Stimulated activated CD4-positive, alpha-beta T cell treated with anti-CD3 and anti-CD28 coated beads, Interleukin-15, amount 100 ng/mL, for 48 hours (primary cell): Measurements from ENCODE around the gene LRFN5.
"Not testable (repeated sequence)": the region's sequence is repeated elsewhere in the genome, so short reads cannot be mapped to it uniquely, and the experiment has no call there.

ENCODE experiments used
- DNase-seq, 2 donors: peaks; one replicate each; pipeline ENCODE4 v3.0.0-alpha.2; 2020; ENCODE audit warnings: low read depth in 2 of 2

LRFN5 gene

DNA sequence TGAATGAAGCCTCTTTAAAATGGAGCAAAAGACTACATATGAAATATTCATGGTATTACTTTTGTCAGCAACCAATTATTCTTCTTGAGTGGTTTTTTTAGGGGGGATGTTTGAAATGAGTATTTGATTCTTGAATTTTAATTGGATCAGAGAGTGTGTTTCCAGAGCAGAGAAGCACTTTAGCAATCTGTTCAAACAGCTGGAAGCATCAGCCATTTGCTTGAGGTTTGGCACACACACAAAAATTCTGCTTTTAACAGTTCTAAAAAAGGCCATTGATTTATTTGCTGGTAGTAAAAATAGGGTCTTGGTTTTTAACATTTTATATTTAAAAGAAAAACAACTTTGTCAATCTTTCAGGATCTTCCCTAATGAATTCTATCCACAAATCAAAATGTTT is 292.7 kb downstream of the LRFN5 start:
- DNase-seq, result no peak

- DNase-seq, result no peak
These were observed 294.0 kb downstream of the LRFN5 start for GRCh38 chr14:41900644-41901043.

GRCh38 chr14:41901089-41901488 is 294.4 kb downstream of the LRFN5 start:
- no peak for DNase-seq

DNA sequence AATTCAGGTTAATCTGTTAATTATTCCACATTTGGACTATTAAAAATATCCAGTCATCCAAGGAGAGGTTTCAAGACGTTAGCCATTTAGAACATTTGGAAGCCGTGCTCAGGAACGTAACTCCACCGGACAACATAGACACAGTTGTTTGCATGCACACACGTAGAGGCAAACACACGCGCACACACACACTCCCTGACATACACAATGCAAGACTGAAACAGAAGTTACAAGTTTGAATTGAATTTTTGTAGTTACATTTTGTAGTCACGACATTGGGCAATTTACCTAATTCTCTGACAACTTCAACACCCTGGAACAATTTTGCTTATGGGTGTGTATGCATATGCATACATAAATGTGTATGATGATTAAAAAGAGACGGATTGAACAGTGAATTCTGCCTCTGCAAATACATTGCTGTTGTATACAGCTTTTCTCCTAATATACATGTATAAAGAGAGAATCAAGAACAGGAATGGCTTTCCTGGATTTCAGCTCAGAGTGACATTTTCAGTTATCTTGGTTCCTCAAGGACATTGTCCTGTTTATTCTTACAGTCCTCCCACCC is 298.8 kb downstream of the LRFN5 start:
- no peak for DNase-seq

DNA sequence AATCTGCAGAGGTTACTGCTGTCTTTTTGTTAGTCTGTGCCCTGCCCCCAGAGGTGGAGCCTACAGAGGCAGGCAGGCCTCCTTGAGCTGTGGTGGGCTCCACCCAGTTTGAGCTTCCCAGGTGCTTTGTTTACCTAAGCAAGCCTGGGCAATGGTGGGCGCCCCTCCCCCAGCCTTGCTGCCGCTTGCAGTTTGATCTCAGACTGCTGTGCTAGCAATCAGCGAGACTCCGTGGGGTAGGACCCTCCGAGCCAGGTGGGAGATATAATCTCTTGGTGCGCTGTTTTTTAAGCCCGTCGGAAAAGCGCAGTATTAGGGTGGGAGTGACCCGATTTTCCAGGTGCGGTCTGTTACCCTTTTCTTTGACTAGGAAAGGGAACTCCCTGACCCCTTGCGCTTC is 304.5 kb downstream of the LRFN5 start:
- not testable (repeated sequence) for DNase-seq

DNA sequence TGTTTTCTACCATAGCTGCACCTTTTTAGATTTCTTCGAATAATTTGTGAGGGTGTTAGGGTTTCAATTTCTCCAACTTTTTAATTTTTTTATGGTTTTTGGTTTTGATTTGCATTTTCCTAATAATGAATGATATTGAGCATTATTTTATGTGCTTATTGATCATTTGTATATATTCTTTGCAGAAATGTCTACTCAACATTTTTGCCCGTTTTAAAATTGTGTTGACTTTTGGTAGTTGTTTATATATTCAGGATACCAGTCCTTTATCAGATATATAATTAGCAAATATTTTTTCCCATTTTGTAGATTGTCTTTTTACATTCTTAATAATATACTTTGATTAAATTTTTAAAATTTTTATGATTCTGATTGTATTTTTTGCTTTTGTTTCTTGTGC is 306.7 kb downstream of the LRFN5 start:
- no peak for DNase-seq

GRCh38 chr14:41915732-41916131 is 309.1 kb downstream of the LRFN5 start:
- DNase-seq, result no peak

DNA sequence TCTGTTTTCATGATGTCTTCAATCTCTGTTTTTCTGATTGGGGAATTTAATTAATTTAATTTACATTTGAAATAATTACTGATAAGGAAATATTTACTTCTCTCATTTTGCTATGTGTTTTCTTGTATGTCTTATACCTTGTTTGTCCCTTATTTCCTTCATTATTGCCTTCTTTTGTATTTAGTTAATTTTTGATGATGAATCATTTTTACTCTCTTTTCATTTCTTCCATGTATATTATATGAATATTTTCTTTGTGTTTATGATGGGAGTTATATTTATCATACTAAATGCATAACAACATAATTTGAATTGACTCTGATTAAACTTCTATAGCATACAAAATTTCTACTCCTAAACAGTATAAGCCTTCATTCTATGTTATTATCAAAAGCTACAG is 309.6 kb downstream of the LRFN5 start:
- DNase-seq, result no peak

- DNase-seq, result no peak
These were observed 318.7 kb downstream of the LRFN5 start for GRCh38 chr14:41925409-41925808.

- no peak for DNase-seq
These were observed 343.9 kb downstream of the LRFN5 start for GRCh38 chr14:41950428-41951151.
